Measurements from ENCODE around the gene MMP2. TPM values are rescaled to one million over a fixed set of nuclear protein-coding genes. Genes with fewer than 3 reads are reported as not detected.

MMP2 gene
- total and polyA plus RNA-seq, 2 of the 13 experiments (the other 11 are each of a cell fraction or from before 2014, with no cell fraction given) = 0.31 to 1.3 TPM

DNA sequence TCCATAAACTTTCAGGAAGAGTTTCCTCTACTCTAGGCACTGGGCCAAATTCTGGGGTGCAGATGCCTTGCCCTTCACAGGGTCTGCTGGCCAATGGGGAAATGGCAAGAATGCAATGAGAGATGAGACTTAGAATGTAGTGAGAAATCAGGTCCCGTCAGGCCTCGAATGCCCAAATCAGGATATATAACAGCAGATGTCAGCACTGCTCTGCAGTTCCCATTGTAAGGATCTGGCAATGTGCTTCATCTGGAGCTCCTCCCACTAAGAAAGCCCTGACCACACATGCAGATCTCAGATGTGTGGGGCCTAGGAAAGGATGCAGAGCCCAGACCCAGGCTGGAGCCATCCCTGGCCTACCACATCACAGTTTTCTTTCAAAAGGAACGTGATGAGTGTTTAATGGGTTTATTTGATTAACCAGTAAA, 16.0 kb downstream of the MMP2 start:
- TF ChIP-seq SMC3 (IDR thresholded peaks at IDR 0.05; ENCODE audit: low read length) (peak; percentile 33; the same call in 1 of the 2 replicates), ZFP37 (CRISPR knock-in tag; IDR thresholded peaks at IDR 0.05; ENCODE audit: borderline replicate concordance) (no peak), STAG1 (CRISPR knock-in tag; IDR thresholded peaks at IDR 0.05) (peak; percentile 80), ZNF335 (CRISPR knock-in tag; IDR thresholded peaks at IDR 0.05) (no peak), ZFP36L1 (CRISPR knock-in tag; IDR thresholded peaks at IDR 0.05) (no peak), RAD21 (CRISPR knock-in tag; IDR thresholded peaks at IDR 0.05) (peak; percentile 15; the same call in 1 of the 2 replicates), SPEN (CRISPR knock-in tag; IDR thresholded peaks at IDR 0.05; ENCODE audit: low read depth) (0 out of 2 replicates have a peak, but pooled peaks have one; percentile 35), SAFB2 (CRISPR knock-in tag; IDR thresholded peaks at IDR 0.05; ENCODE audit: borderline replicate concordance, low read depth) (no peak)
- TF ChIP-seq, protein P1, sequence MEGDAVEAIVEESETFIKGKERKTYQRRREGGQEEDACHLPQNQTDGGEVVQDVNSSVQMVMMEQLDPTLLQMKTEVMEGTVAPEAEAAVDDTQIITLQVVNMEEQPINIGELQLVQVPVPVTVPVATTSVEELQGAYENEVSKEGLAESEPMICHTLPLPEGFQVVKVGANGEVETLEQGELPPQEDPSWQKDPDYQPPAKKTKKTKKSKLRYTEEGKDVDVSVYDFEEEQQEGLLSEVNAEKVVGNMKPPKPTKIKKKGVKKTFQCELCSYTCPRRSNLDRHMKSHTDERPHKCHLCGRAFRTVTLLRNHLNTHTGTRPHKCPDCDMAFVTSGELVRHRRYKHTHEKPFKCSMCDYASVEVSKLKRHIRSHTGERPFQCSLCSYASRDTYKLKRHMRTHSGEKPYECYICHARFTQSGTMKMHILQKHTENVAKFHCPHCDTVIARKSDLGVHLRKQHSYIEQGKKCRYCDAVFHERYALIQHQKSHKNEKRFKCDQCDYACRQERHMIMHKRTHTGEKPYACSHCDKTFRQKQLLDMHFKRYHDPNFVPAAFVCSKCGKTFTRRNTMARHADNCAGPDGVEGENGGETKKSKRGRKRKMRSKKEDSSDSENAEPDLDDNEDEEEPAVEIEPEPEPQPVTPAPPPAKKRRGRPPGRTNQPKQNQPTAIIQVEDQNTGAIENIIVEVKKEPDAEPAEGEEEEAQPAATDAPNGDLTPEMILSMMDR (CRISPR knock-in tag; IDR thresholded peaks at IDR 0.05) = peak; percentile 64
- TF ChIP-seq, protein P2, sequence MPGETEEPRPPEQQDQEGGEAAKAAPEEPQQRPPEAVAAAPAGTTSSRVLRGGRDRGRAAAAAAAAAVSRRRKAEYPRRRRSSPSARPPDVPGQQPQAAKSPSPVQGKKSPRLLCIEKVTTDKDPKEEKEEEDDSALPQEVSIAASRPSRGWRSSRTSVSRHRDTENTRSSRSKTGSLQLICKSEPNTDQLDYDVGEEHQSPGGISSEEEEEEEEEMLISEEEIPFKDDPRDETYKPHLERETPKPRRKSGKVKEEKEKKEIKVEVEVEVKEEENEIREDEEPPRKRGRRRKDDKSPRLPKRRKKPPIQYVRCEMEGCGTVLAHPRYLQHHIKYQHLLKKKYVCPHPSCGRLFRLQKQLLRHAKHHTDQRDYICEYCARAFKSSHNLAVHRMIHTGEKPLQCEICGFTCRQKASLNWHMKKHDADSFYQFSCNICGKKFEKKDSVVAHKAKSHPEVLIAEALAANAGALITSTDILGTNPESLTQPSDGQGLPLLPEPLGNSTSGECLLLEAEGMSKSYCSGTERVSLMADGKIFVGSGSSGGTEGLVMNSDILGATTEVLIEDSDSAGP (CRISPR knock-in tag; IDR thresholded peaks at IDR 0.05; ENCODE audit: borderline replicate concordance) = no peak
- TF ChIP-seq, protein P3, sequence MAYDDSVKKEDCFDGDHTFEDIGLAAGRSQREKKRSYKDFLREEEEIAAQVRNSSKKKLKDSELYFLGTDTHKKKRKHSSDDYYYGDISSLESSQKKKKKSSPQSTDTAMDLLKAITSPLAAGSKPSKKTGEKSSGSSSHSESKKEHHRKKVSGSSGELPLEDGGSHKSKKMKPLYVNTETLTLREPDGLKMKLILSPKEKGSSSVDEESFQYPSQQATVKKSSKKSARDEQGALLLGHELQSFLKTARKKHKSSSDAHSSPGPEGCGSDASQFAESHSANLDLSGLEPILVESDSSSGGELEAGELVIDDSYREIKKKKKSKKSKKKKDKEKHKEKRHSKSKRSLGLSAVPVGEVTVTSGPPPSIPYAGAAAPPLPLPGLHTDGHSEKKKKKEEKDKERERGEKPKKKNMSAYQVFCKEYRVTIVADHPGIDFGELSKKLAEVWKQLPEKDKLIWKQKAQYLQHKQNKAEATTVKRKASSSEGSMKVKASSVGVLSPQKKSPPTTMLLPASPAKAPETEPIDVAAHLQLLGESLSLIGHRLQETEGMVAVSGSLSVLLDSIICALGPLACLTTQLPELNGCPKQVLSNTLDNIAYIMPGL (CRISPR knock-in tag; IDR thresholded peaks at IDR 0.05; ENCODE audit: borderline replicate concordance in 1 of 2, low read depth in 1 of 2) = no peak
- 27% methylated on average over 3 of the region's 3 CpGs for WGBS (ENCODE audit: low lambda C conversion rate)
- H3K27ac ChIP-seq (ENCODE audit: extremely low read length, insufficient read depth, low read length) = no peak overlapping the region
- no peak overlapping the region for H2AFZ ChIP-seq (ENCODE audit: low read length)
- BruUV-seq (replicated peaks) = no TSS peak
- no peaks in the 10 kb centered on the region for H3K36me3 ChIP-seq (replicated peaks in 1 of 2; ENCODE audit: control insufficient read depth in 1 of 2, insufficient read depth in 2 of 2, low read length in 2 of 2)
- FAIRE-seq (no peak), ATAC-seq (peak; percentile 47), DNase-seq (ENCODE audit: low spot score) (peak; percentile 49)
- no peaks in the 10 kb centered on the region for H3K79me2 ChIP-seq (ENCODE audit: insufficient read depth, low read length)
- no peak overlapping the region for H3K4me3 ChIP-seq (replicated peaks in 1 of 3; ENCODE audit: insufficient read depth in 1 of 3, low read depth in 2 of 3, low read length in 3 of 3)
- no peaks in the 10 kb centered on the region for H3K9me3 ChIP-seq (ENCODE audit: low read length)
- H4K20me1 ChIP-seq (ENCODE audit: insufficient read depth, low read length) = no peaks in the 10 kb centered on the region
- in situ Hi-C loops (cut with HindIII; ENCODE audit: extremely low pct_ligation_motif_present, low pct_unique_long_range_greater_than_20kb) (loop anchor here (5.0 kb wide), 2 partner anchors 47 to 142 kb away; no protein-coding TSS in a partner anchor), intact Hi-C loops (cut with micrococcal nuclease; ENCODE audit: unreplicated experiment) (no loop called here)
- peak overlapping the region; percentile 43 for H3K4me2 ChIP-seq (ENCODE audit: low read depth, low read length)
- no peaks in the 10 kb centered on the region for H3K27me3 ChIP-seq (ENCODE audit: control insufficient read depth in 1 of 2, insufficient read depth in 2 of 2, low read length in 2 of 2)
- H3K9ac ChIP-seq (ENCODE audit: insufficient read depth, low read depth, low read length) = no peak overlapping the region
- peaks cover 38% of the 10 kb centered on the region for H3K4me1 ChIP-seq (ENCODE audit: insufficient read depth, low read length)
- ChIA-PET POLR2A (no interaction called here), CTCF (ENCODE audit: low intra/inter-chr PET ratio, low total read pairs) (interaction anchor here (1.4 to 2.0 kb wide), 3 partner anchors 30 to 208 kb away, joined by 5 to 7 read pairs (median 5); no protein-coding TSS in a partner anchor)

Data from HepG2 (cell line).